Measurements from ENCODE around the gene TNS1. TPM values are rescaled to one million over a fixed set of nuclear protein-coding genes. Genes with fewer than 3 reads are reported as not detected.

The TNS1 gene
- total and polyA plus RNA-seq, 8 donors: 139 to 327 (median 159) TPM

DNA sequence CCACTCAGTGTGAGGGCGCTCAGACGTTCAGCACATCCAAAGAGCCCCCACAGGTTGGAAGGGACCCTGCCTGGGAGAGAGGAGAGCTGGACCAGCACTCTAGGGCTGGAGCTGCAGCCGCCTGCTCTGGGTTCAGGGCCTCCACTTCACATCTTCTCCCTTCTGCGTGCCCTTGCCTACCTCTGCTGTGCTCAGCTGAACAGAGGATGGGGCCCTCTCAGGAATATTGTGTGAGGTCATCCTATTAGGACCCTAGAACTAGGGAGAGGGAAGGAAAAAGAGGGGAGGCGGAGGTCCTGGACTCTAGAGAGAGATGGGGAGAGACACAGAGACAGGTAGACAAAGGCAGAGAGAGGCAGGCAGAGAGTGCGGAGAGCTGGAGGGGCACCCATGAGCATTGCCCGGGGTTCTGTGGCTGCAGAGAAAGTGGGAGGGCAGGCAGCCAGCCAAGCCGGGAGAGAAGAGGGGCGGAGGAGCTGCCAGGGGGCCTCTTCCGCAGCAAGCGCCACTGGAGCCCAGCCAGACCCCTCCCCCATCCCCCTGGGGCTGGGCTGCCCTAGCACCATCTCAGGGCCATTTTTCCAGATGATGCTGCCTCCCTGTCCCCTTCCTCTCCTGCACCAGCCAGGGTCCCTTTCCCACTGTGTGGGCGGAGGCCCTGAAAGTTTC, 8.3 kb upstream of the TNS1 start:
- Histone ChIP-seq H3K9me3 (no peaks in the 10 kb centered on the region), H3K27ac (no peak overlapping the region), H3K36me3 (no peaks in the 10 kb centered on the region), H3K4me3 (no peak overlapping the region), H3K4me1 (peaks cover 0 to 19% of the 10 kb centered on the region in 2 donors), H3K27me3 (peaks cover 0 to 35% of the 10 kb centered on the region in 2 donors)
- intact Hi-C loops (cut with DNase I): no loop called here
- TF ChIP-seq, protein P1, sequence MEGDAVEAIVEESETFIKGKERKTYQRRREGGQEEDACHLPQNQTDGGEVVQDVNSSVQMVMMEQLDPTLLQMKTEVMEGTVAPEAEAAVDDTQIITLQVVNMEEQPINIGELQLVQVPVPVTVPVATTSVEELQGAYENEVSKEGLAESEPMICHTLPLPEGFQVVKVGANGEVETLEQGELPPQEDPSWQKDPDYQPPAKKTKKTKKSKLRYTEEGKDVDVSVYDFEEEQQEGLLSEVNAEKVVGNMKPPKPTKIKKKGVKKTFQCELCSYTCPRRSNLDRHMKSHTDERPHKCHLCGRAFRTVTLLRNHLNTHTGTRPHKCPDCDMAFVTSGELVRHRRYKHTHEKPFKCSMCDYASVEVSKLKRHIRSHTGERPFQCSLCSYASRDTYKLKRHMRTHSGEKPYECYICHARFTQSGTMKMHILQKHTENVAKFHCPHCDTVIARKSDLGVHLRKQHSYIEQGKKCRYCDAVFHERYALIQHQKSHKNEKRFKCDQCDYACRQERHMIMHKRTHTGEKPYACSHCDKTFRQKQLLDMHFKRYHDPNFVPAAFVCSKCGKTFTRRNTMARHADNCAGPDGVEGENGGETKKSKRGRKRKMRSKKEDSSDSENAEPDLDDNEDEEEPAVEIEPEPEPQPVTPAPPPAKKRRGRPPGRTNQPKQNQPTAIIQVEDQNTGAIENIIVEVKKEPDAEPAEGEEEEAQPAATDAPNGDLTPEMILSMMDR (IDR thresholded peaks at IDR 0.05): no peak
- ATAC-seq: no peak
- DNase-seq: peak in 1 of 4 donors; percentile 77

DNA sequence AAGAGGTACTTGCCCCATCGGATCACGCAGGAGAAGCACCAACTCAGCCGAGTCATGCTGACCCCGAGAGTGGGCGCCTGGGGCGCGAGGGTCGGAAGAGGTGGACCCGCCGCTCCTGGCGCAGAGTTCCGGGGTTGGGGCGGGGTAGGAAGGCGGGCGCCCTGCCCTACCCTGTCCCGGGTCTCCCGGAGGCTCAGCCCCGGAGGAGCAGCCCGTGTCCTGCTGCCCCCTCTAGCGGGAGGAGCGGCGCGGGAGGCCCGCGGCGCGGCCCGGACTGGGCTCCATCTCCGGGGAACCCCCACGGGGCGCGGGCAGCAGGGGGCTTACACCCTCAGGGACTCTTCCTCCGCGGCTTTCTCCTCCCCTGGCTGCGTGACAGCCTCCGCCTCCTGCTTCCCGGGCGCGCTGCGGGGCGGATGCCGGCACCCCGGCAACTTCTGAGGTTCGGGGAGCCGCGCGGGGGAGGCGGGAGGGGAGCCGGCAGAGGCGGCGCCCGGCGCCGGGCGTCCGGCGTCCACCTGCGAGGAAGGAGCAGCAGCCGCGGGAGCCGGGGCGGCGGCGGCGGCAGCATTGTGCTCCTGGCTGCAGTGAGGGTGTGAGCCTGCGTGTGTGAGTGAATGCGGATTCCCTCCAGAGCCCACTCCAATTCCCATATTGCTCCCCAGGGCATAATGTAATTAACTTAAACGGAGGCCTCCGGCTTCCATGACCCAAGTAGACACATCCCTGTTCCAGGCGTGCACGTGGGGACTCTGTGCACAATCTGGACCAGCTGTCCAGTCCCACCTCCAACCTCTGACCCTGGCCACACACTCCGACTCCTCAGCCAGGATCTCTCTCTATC, 7.6 kb upstream of the TNS1 start:
- H3K27ac ChIP-seq: no peak overlapping the region
- TF ChIP-seq, protein P1 (IDR thresholded peaks at IDR 0.05): peak; percentile 38 to 42
- ATAC-seq: peak; percentile 90

DNA sequence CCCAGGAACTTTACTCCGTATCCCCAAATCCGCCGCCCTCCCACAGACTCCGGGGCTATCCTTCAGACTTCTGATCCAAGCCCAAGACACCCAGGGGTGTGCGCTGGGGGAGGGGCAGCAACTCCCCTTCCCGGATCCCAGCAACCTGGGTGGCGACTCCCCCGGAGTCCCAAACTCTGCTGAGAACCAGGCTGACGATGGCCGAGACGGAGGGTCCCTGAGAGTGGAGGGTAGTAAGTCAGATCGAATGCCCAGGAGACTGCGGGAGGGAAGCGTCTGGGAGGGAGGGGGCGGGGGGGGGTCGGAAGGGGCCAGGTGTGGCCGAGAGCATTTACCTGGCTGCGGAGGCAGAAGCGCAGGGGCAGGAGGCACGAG, 7.0 kb upstream of the TNS1 start:
- TF ChIP-seq, protein P1 (IDR thresholded peaks at IDR 0.05): no peak
- Histone ChIP-seq H3K36me3 (no peaks in the 10 kb centered on the region), H3K27ac (no peak overlapping the region), H3K27me3 (peaks cover 0 to 35% of the 10 kb centered on the region in 2 donors), H3K4me3 (peak overlapping the region; percentile 33 to 44), H3K9me3 (no peaks in the 10 kb centered on the region), H3K4me1 (peaks cover 0 to 19% of the 10 kb centered on the region in 2 donors)
- intact Hi-C loops (cut with DNase I): no loop called here
- DNase-seq (no peak), ATAC-seq (no peak)

More for the DNA sequence above, 7.6 kb upstream of the TNS1 start:
- DNase-seq: peak in 3 of 4 donors; percentile 60 to 88 (median 81)
- Histone ChIP-seq H3K27me3 (peaks cover 0 to 35% of the 10 kb centered on the region in 2 donors), H3K36me3 (no peaks in the 10 kb centered on the region), H3K4me3 (peak overlapping the region; percentile 33 to 44), H3K9me3 (no peaks in the 10 kb centered on the region), H3K4me1 (peaks cover 0 to 19% of the 10 kb centered on the region in 2 donors)
- intact Hi-C loops (cut with DNase I): no loop called here

DNA sequence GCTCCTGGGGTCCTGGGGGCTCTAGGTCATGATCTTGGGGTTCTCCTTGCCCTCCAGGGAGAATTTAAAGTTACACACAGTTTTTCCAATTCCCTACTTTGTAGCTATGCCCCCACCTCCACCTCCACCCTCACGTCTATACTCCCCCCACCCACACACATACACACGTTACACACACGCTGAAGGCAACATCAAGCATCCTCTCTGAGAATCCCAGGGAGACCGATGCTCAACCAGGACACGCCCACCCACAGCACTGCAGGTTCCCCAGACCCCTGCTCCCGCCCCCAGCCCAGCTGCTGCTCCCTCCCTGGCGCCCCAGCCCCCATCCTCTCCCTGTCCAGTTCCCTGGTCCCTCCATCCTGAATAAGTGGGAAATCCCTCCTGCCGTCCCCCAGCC, 6.4 kb upstream of the TNS1 start:
- H3K4me1 ChIP-seq: peaks cover 0 to 19% of the 10 kb centered on the region in 2 donors
- ATAC-seq: no peak
- no peak overlapping the region for H3K27ac ChIP-seq
- no peaks in the 10 kb centered on the region for H3K9me3 ChIP-seq
- intact Hi-C loops (cut with DNase I): no loop called here
- TF ChIP-seq, protein P1 (IDR thresholded peaks at IDR 0.05): no peak
- H3K4me3 ChIP-seq: no peak overlapping the region
- DNase-seq: no peak
- H3K27me3 ChIP-seq: peaks cover 0 to 35% of the 10 kb centered on the region in 2 donors
- no peaks in the 10 kb centered on the region for H3K36me3 ChIP-seq
